ENCODE data around the gene WDR93. TPM values are rescaled to one million over a fixed set of nuclear protein-coding genes. Genes with fewer than 3 reads are reported as not detected.

Gene WDR93
- total RNA-seq, 4 donors from 2014 or later, result not detected

- no peak overlapping the region for H3K4me3 ChIP-seq
- no peaks in the 10 kb centered on the region for H3K27me3 ChIP-seq
- intact Hi-C loops (cut with DNase I; ENCODE audit: low total_unique reads) (no loop called here), in situ Hi-C loops (cut with MboI; ENCODE audit: low sequenced_read_pairs in 4 of 4) (no loop called here)
- no peak for DNase-seq
- peaks cover 6 to 8% of the 10 kb centered on the region in 2 donors for H3K4me1 ChIP-seq
- no peaks in the 10 kb centered on the region for H3K9me3 ChIP-seq
- no peaks in the 10 kb centered on the region for H3K36me3 ChIP-seq
- ATAC-seq, result no peak
- no peak for TF ChIP-seq CTCF (IDR thresholded peaks at IDR 0.05 in 4 of 5, conservative IDR thresholded peaks at IDR 0.05 in 1 of 5)
- TF ChIP-seq POLR2A (IDR thresholded peaks at IDR 0.05), result no peak
- no peak overlapping the region for H3K27ac ChIP-seq
These were observed 21.2 kb upstream of the WDR93 start for GRCh38 chr15:89669309-89669865.

- TF ChIP-seq CTCF (IDR thresholded peaks at IDR 0.05 in 4 of 5, conservative IDR thresholded peaks at IDR 0.05 in 1 of 5) (no peak), POLR2A (IDR thresholded peaks at IDR 0.05) (no peak)
- no peak for ATAC-seq
These were observed 20.7 kb upstream of the WDR93 start for GRCh38 chr15:89669941-89670340.

GRCh38 chr15:89670971-89671560, 19.5 kb upstream of the WDR93 start:
- intact Hi-C loops (cut with DNase I; ENCODE audit: low total_unique reads) (no loop called here), in situ Hi-C loops (cut with MboI; ENCODE audit: low sequenced_read_pairs in 4 of 4) (no loop called here)
- H3K27me3 ChIP-seq, result no peaks in the 10 kb centered on the region
- TF ChIP-seq POLR2A (IDR thresholded peaks at IDR 0.05), result no peak
- no peak for TF ChIP-seq CTCF (IDR thresholded peaks at IDR 0.05 in 4 of 5, conservative IDR thresholded peaks at IDR 0.05 in 1 of 5)
- ATAC-seq (no peak), DNase-seq (no peak)
- no peaks in the 10 kb centered on the region for H3K9me3 ChIP-seq
- no peak overlapping the region for H3K4me3 ChIP-seq
- no peak overlapping the region for H3K27ac ChIP-seq
- H3K4me1 ChIP-seq, result no peaks in the 10 kb centered on the region
- no peaks in the 10 kb centered on the region for H3K36me3 ChIP-seq

More at GRCh38 chr15:89669941-89670340, 20.7 kb upstream of the WDR93 start:
- DNase-seq, result no peak
- Histone ChIP-seq H3K36me3 (no peaks in the 10 kb centered on the region), H3K27ac (no peak overlapping the region), H3K4me1 (peaks cover 2 to 3% of the 10 kb centered on the region in 2 donors), H3K4me3 (no peak overlapping the region), H3K27me3 (no peaks in the 10 kb centered on the region), H3K9me3 (no peaks in the 10 kb centered on the region)
- intact Hi-C loops (cut with DNase I; ENCODE audit: low total_unique reads), result no loop called here
- in situ Hi-C loops (cut with MboI; ENCODE audit: low sequenced_read_pairs in 4 of 4), result no loop called here

GRCh38 chr15:89671687-89672086, 18.9 kb upstream of the WDR93 start:
- in situ Hi-C loops (cut with MboI; ENCODE audit: low sequenced_read_pairs in 4 of 4), result no loop called here
- DNase-seq, result no peak

More at GRCh38 chr15:89671687-89672086, 18.9 kb upstream of the WDR93 start:
- intact Hi-C loops (cut with DNase I; ENCODE audit: low total_unique reads), result no loop called here
- ATAC-seq, result no peak
- Histone ChIP-seq H3K27ac (no peak overlapping the region), H3K27me3 (no peaks in the 10 kb centered on the region), H3K36me3 (no peaks in the 10 kb centered on the region), H3K4me3 (no peak overlapping the region), H3K9me3 (no peaks in the 10 kb centered on the region), H3K4me1 (no peaks in the 10 kb centered on the region)
- no peak for TF ChIP-seq CTCF (IDR thresholded peaks at IDR 0.05 in 4 of 5, conservative IDR thresholded peaks at IDR 0.05 in 1 of 5)
- TF ChIP-seq POLR2A (IDR thresholded peaks at IDR 0.05), result no peak
